B cell (primary cell): ENCODE measurements around the gene PHOSPHO2. TPM values are rescaled to one million over a fixed set of nuclear protein-coding genes. Genes with fewer than 3 reads are reported as not detected.

ENCODE experiments used
- ATAC-seq: fragments of 200-7000 bp; cut with Tn5 transposase; one replicate; pipeline ENCODE4 v1.10.0; 2021; ENCODE audit warnings: low read depth, mild to moderate bottlenecking, moderate number of reproducible peaks, moderate library complexity
- CTCF ChIA-PET: fragments of 350-600 bp; sonication (Branson Sonifier 250); formaldehyde crosslinking; loops from one replicate; lab custom pipeline; 2021; ENCODE audit warnings: antibody characterized with exemption, inconsistent platforms; lab: Charles Lee
- POLR2A ChIA-PET: fragments of 350-600 bp; sonication (Branson Sonifier 250); formaldehyde crosslinking; loops from one replicate; lab custom pipeline; 2021; ENCODE audit warnings: antibody characterized with exemption; lab: Charles Lee
- DNase-seq: peaks from one replicate; pipeline ENCODE4 v3.0.0; 2013
- H2AFZ ChIP-seq: 2 replicates; pipeline ENCODE4 v1.6.1; 2012; ENCODE audit warnings: mild to moderate bottlenecking, low read depth, low read length; ENCODE audit not compliant: insufficient read depth, poor library complexity, severe bottlenecking
- H3K27ac ChIP-seq, 2 donors: 1 replicate in 1 of 2; 2 replicates in 1 of 2; pipeline ENCODE4 v1.5.1; 2012 to 2013; ENCODE audit warnings: low read length in 2 of 2, mild to moderate bottlenecking in 2 of 2, moderate library complexity in 1 of 2
- H3K27me3 ChIP-seq, 4 experiments: fragments of 200-600 bp in 1 of 4; sonication (generic) in 1 of 4; replicated peaks in 1 of 4; 1 replicate in 2 of 4; 2 replicates in 2 of 4; pipeline versions ENCODE4 v1.6.1 to v1.7.0; 2013 to 2016; ENCODE audit warnings: low read length in 3 of 4, mild to moderate bottlenecking in 2 of 4, mixed read lengths in 1 of 4, moderate library complexity in 1 of 4; ENCODE audit not compliant: insufficient read depth in 4 of 4, control insufficient read depth in 3 of 4; ENCODE audit errors: control extremely low read depth in 1 of 4
- H3K36me3 ChIP-seq, 2 experiments: replicated peaks in 1 of 2; 1 replicate in 1 of 2; 2 replicates in 1 of 2; pipeline versions ENCODE4 v1.6.1 to v1.7.1; 2013; ENCODE audit warnings: low read length in 1 of 2; ENCODE audit not compliant: insufficient read depth in 2 of 2, control insufficient read depth in 1 of 2; ENCODE audit errors: control extremely low read depth in 1 of 2, extremely low read depth in 1 of 2
- H3K4me1 ChIP-seq, 2 donors: fragments of 200-600 bp in 1 of 2; sonication (generic) in 1 of 2; 1 replicate in 1 of 2; 2 replicates in 1 of 2; pipeline versions ENCODE4 v1.5.1 to v1.6.1; 2013 to 2017; ENCODE audit warnings: low read length in 2 of 2; ENCODE audit not compliant: control insufficient read depth in 2 of 2, insufficient read depth in 2 of 2
- H3K4me2 ChIP-seq: replicated peaks from 2 replicates; pipeline ENCODE3; 2012; ENCODE audit warnings: mild to moderate bottlenecking, low read depth, low read length; ENCODE audit not compliant: poor library complexity, severe bottlenecking
- H3K4me3 ChIP-seq, 5 experiments: fragments of 200-600 bp in 1 of 5; sonication (generic) in 1 of 5; 1 replicate in 3 of 5; 2 replicates in 2 of 5; pipeline versions ENCODE4 v1.5.1 to v1.7.0; 2011 to 2016; ENCODE audit warnings: low read length in 4 of 5, mild to moderate bottlenecking in 4 of 5, low read depth in 2 of 5, control low read depth in 1 of 5, moderate library complexity in 1 of 5; ENCODE audit not compliant: insufficient read depth in 1 of 5; ENCODE audit errors: control extremely low read depth in 1 of 5, extremely low read depth in 1 of 5
- H3K79me2 ChIP-seq: fragments of 200-600 bp; sonication (generic); one replicate; pipeline ENCODE4 v1.6.0; 2016; ENCODE audit warnings: low read length; ENCODE audit not compliant: control insufficient read depth, insufficient read depth
- H3K9ac ChIP-seq: fragments of 200-600 bp; sonication (generic); 2 replicates; pipeline ENCODE4 v1.6.1; 2017; ENCODE audit warnings: mild to moderate bottlenecking, low read length, moderate library complexity
- H3K9me3 ChIP-seq, 3 donors: one replicate each; pipeline versions ENCODE4 v1.6.1 to v1.7.1; 2013; ENCODE audit warnings: low read length in 2 of 3; ENCODE audit not compliant: control insufficient read depth in 2 of 3, insufficient read depth in 1 of 3; ENCODE audit errors: control extremely low read depth in 1 of 3
- H4K20me1 ChIP-seq: 2 replicates; pipeline ENCODE4 v1.6.0; 2012; ENCODE audit warnings: mild to moderate bottlenecking, low read length; ENCODE audit not compliant: insufficient read depth, control insufficient read depth, poor library complexity, severe bottlenecking
- H3K27ac Mint-ChIP-seq: one replicate; pipeline ENCODE4 v1.8.0; 2021; ENCODE audit warnings: mixed read lengths
- H3K27me3 Mint-ChIP-seq: one replicate; pipeline ENCODE4 v1.8.0; 2021; ENCODE audit warnings: mixed read lengths
- H3K4me1 Mint-ChIP-seq: one replicate; pipeline ENCODE4 v1.8.0; 2021; ENCODE audit warnings: mixed read lengths
- H3K4me3 Mint-ChIP-seq: one replicate; pipeline ENCODE4 v1.8.0; 2021; ENCODE audit warnings: mixed read lengths
- H3K9me3 Mint-ChIP-seq: one replicate; pipeline ENCODE4 v1.8.0; 2022; ENCODE audit warnings: mixed read lengths; ENCODE audit not compliant: insufficient read depth
- EZH2 ChIP-seq: IDR thresholded peaks from 2 replicates; pipeline ENCODE4 v1.6.1; 2012; ENCODE audit warnings: borderline replicate concordance, low read depth, mild to moderate bottlenecking, moderate library complexity, low read length; ENCODE audit not compliant: insufficient read depth, poor library complexity, severe bottlenecking
- WGBS: methylation state at CpG from one replicate; pipeline ENCODE4 v1.1.5; 2013; ENCODE audit warnings: missing lambda C conversion rate; ENCODE audit not compliant: insufficient coverage; 5-methylcytosine and 5-hydroxymethylcytosine counted together
- intact Hi-C: fragments of 100-400 bp; cut with micrococcal nuclease; formaldehyde crosslinking; loops from one replicate; pipeline ENCODE4 v1.10.0; 2022
- polyA plus RNA-seq: library from polyadenylated mRNA; depleted of rRNA; stranded (reverse); fragments of >200 nt; gene quantifications from 2 replicates; pipeline ENCODE4 v1.2.3, GENCODE V29; 2012
- total RNA-seq, 2 donors: library from RNA; stranded (reverse); fragments of 120-200 nt in 1 of 2; gene quantifications; 1 replicate in 1 of 2; 2 replicates in 1 of 2; pipeline versions ENCODE4 v1.2.3 to v1.2.4, GENCODE V29; 2013 to 2022
- TF ChIP-seq, protein P1 (sequence below): fragments of 200-600 bp; IDR thresholded peaks from one replicate; pipeline ENCODE4 v1.8.0; 2022; ENCODE audit warnings: antibody characterized with exemption, mild to moderate bottlenecking

PHOSPHO2 gene
- total and polyA plus RNA-seq, 2 donors (not counting 1 experiment from before 2014, with no cell fraction given): 1.5 to 8.4 TPM

DNA sequence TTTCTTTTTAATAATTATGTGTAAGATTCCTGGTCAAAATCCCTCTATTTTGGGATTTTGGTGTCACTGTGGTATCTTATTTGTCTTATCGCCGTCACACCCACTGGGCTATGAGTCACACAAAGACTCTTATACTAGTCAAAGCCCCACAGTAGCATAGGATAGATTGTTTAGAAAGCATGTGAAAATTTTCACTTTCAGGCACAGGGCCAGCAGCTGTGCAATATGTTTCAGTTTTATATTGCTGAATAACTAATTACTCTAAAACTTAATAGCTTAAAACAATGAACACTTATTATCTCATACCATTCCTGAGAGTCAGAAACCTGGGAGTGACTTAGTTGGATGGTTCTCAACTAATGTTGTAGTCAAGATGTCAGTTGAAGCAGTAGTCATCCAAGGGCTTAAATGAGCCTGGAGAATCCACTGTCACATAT lies 24.0 kb upstream of the PHOSPHO2 start:
- DNase-seq: no peak
- no peak for ATAC-seq
- H3K27me3 Mint-ChIP-seq: peaks cover 26% of the 10 kb centered on the region
- H2AFZ ChIP-seq: no peak overlapping the region
- no peak overlapping the region for H3K4me2 ChIP-seq
- H3K9me3 Mint-ChIP-seq: no peaks in the 10 kb centered on the region
- intact Hi-C loops: no loop called here
- peaks cover 0 to 4% (median 0%) of the 10 kb centered on the region in 3 donors for H3K9me3 ChIP-seq
- CTCF ChIA-PET: no interaction called here
- no peak overlapping the region for H3K4me3 Mint-ChIP-seq
- peaks cover 0 to 5% (median 0%) of the 10 kb centered on the region in 4 experiments for H3K27me3 ChIP-seq
- H3K79me2 ChIP-seq: no peaks in the 10 kb centered on the region
- no peak overlapping the region for H3K27ac Mint-ChIP-seq
- no peaks in the 10 kb centered on the region for H3K36me3 ChIP-seq
- no peaks in the 10 kb centered on the region for H4K20me1 ChIP-seq
- WGBS: no CpG with 5 or more reads among the region's 2 CpGs
- H3K4me1 Mint-ChIP-seq: no peaks in the 10 kb centered on the region
- POLR2A ChIA-PET: no interaction called here
- TF ChIP-seq EZH2: no peak
- TF ChIP-seq, protein P1, sequence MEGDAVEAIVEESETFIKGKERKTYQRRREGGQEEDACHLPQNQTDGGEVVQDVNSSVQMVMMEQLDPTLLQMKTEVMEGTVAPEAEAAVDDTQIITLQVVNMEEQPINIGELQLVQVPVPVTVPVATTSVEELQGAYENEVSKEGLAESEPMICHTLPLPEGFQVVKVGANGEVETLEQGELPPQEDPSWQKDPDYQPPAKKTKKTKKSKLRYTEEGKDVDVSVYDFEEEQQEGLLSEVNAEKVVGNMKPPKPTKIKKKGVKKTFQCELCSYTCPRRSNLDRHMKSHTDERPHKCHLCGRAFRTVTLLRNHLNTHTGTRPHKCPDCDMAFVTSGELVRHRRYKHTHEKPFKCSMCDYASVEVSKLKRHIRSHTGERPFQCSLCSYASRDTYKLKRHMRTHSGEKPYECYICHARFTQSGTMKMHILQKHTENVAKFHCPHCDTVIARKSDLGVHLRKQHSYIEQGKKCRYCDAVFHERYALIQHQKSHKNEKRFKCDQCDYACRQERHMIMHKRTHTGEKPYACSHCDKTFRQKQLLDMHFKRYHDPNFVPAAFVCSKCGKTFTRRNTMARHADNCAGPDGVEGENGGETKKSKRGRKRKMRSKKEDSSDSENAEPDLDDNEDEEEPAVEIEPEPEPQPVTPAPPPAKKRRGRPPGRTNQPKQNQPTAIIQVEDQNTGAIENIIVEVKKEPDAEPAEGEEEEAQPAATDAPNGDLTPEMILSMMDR: no peak
- no peak overlapping the region for H3K27ac ChIP-seq
- no peaks in the 10 kb centered on the region for H3K4me1 ChIP-seq
- H3K9ac ChIP-seq: no peak overlapping the region
- no peak overlapping the region for H3K4me3 ChIP-seq

DNA sequence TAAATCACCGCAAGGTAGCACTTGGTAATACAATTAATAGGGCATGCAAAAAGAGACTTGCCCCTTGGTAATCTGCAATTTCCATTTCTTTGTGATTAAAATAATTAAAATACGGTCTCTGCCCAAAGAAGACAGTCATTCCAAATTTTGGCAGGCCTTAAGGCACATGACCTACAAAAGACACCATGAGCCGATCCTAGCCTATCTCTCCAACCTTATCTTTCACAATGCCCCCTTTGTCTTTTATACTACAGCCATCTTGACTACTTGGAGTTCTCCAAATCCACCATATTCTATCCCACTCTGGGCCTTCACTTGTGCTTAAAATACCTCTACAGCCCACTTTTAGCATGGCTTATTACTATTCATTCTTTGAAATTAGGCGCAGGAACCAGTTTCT lies 23.3 kb upstream of the PHOSPHO2 start:
- H3K27ac Mint-ChIP-seq: no peak overlapping the region
- no peak overlapping the region for H2AFZ ChIP-seq
- TF ChIP-seq EZH2: no peak
- TF ChIP-seq, protein P1: no peak

More for the DNA sequence above, 23.3 kb upstream of the PHOSPHO2 start:
- no peak overlapping the region for H3K4me3 Mint-ChIP-seq
- no peaks in the 10 kb centered on the region for H3K4me1 Mint-ChIP-seq
- Histone ChIP-seq H3K27me3 (peaks cover 0 to 5% (median 0%) of the 10 kb centered on the region in 4 experiments), H3K27ac (no peak overlapping the region), H4K20me1 (no peaks in the 10 kb centered on the region), H3K4me2 (no peak overlapping the region), H3K9ac (no peak overlapping the region), H3K4me3 (no peak overlapping the region), H3K4me1 (no peaks in the 10 kb centered on the region), H3K36me3 (no peaks in the 10 kb centered on the region), H3K9me3 (peaks cover 0 to 4% (median 0%) of the 10 kb centered on the region in 3 donors), H3K79me2 (no peaks in the 10 kb centered on the region)
- no peaks in the 10 kb centered on the region for H3K9me3 Mint-ChIP-seq
- DNase-seq (no peak), ATAC-seq (no peak)
- CTCF ChIA-PET: no interaction called here
- intact Hi-C loops: no loop called here
- POLR2A ChIA-PET: no interaction called here
- H3K27me3 Mint-ChIP-seq: peaks cover 29% of the 10 kb centered on the region
- WGBS: 100% methylated on average over 3 of the region's 4 CpGs
